ENCODE measurements around the gene COBLL1. TPM values are rescaled to one million over a fixed set of nuclear protein-coding genes. Genes with fewer than 3 reads are reported as not detected.
"Not testable (repeated sequence)": the region's sequence is repeated elsewhere in the genome, so short reads cannot be mapped to it uniquely, and the experiment has no call there.

Gene COBLL1
- total and polyA plus RNA-seq, 2 experiments from 2014 or later: 87.3 to 146 TPM

DNA sequence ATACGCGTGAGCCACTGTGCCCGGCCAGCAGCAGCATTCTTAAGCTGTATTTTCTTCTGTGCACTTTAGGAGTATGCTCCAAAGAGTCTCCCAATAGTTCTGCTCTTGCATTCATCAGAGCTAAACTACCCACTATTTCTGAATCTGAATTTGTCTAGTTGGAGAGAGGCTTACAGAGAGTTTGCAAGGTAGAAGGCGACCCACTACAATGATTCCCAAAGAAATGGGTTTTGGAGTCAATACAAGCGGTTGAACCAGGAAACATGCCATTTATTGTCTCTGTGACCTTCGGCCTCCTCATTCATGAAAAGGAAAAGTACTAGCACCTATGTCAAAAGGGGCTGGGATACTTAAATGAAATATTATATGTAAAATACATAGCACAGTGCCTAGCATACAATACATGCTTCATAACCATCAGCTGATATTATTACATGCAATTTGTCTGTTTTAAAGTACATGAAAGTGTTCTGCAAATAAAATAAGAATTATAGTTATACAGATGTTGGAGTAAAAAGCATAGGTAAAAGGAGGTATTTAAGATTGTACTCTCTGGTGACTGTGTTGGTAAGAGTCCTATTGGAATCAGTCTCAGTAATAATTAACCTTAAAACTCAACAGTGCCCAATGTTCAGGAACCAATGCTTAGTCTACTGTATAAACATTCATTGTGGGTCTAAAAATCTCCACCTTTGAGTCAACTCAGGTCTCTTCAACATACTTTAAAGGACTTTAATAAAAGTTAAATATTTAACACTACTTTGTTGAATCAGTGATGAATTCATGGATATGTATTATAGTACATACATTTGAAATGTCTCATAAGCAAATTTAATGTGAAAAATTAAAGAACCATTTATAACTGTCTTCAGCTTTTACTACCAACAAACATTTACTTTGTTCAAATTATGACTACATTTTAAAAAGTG lies 130.5 kb downstream of the COBLL1 start:
- Histone ChIP-seq H3K4me1 (ENCODE audit: insufficient read depth) (peaks cover 5% of the 10 kb centered on the region), H2AFZ (no peak overlapping the region), H3K9me2 (replicated peaks; ENCODE audit: insufficient read depth) (no peaks in the 10 kb centered on the region), H3K79me2 (peaks cover 4% of the 10 kb centered on the region), H3K36me3 (replicated peaks; ENCODE audit: insufficient read depth, low read depth) (no peaks in the 10 kb centered on the region), H3K27ac (peak overlapping the region; percentile 72), H3K4me3 (no peak overlapping the region), H3K9me3 (ENCODE audit: low read depth) (no peaks in the 10 kb centered on the region), H3K27me3 (no peaks in the 10 kb centered on the region), H3K4me2 (peak overlapping the region; percentile 55), H4K20me1 (ENCODE audit: insufficient read depth, poor library complexity, severe bottlenecking) (no peaks in the 10 kb centered on the region)
- DNase-seq (ENCODE audit: low spot score): peak; percentile 27
- TF ChIP-seq CTCF (IDR thresholded peaks at IDR 0.05; ENCODE audit: poor library complexity): no peak
- TF ChIP-seq EZH2 (IDR thresholded peaks at IDR 0.05; ENCODE audit: borderline replicate concordance): no peak
- TF ChIP-seq EZH2phosphoT487 (IDR thresholded peaks at IDR 0.05; ENCODE audit: low read depth, severe bottlenecking, unreplicated experiment): no peak
- WGBS (ENCODE audit: low lambda C conversion rate, missing lambda C conversion rate): 64% methylated on average over 6 of the region's 6 CpGs

- peak overlapping the region; percentile 55 for H3K4me2 ChIP-seq
- not testable (repeated sequence) for H3K4me1 ChIP-seq (ENCODE audit: insufficient read depth)
Observed at GRCh38 chr2:164710252-164710836, 131.3 kb downstream of the COBLL1 start.

GRCh38 chr2:164706522-164706921 lies 135.1 kb downstream of the COBLL1 start:
- H3K4me2 ChIP-seq: no peak overlapping the region
- H3K4me1 ChIP-seq (ENCODE audit: insufficient read depth): no peaks in the 10 kb centered on the region
- no peak overlapping the region for H3K4me3 ChIP-seq
- no peak overlapping the region for H2AFZ ChIP-seq
- TF ChIP-seq CTCF (IDR thresholded peaks at IDR 0.05; ENCODE audit: poor library complexity) (no peak), EZH2phosphoT487 (IDR thresholded peaks at IDR 0.05; ENCODE audit: low read depth, severe bottlenecking, unreplicated experiment) (no peak), EZH2 (IDR thresholded peaks at IDR 0.05; ENCODE audit: borderline replicate concordance) (no peak)
- H3K9me2 ChIP-seq (replicated peaks; ENCODE audit: insufficient read depth): no peaks in the 10 kb centered on the region
- H4K20me1 ChIP-seq (ENCODE audit: insufficient read depth, poor library complexity, severe bottlenecking): no peaks in the 10 kb centered on the region
- no peak overlapping the region for H3K27ac ChIP-seq
- H3K36me3 ChIP-seq (replicated peaks; ENCODE audit: insufficient read depth, low read depth): no peaks in the 10 kb centered on the region
- no peaks in the 10 kb centered on the region for H3K27me3 ChIP-seq
- peaks cover 4% of the 10 kb centered on the region for H3K79me2 ChIP-seq
- DNase-seq (ENCODE audit: low spot score): no peak
- no peaks in the 10 kb centered on the region for H3K9me3 ChIP-seq (ENCODE audit: low read depth)

More at GRCh38 chr2:164710252-164710836, 131.3 kb downstream of the COBLL1 start:
- not testable (repeated sequence) for H3K4me3 ChIP-seq; H3K9me3 ChIP-seq (ENCODE audit: low read depth); H3K9me2 ChIP-seq (replicated peaks; ENCODE audit: insufficient read depth); H3K79me2 ChIP-seq; H3K27me3 ChIP-seq; H2AFZ ChIP-seq; H3K36me3 ChIP-seq (replicated peaks; ENCODE audit: insufficient read depth, low read depth); H4K20me1 ChIP-seq (ENCODE audit: insufficient read depth, poor library complexity, severe bottlenecking)
- WGBS (ENCODE audit: low lambda C conversion rate, missing lambda C conversion rate): 77% methylated on average over 10 of the region's 10 CpGs
- DNase-seq (ENCODE audit: low spot score): peak; percentile 38
- H3K27ac ChIP-seq: peak overlapping the region; percentile 72

All from hepatocyte (in vitro differentiated cells).